D721Med (cell line): ENCODE measurements around the gene WNT6.

Experiments
- DNase-seq: peaks from one replicate; pipeline ENCODE4 v3.0.0; 2011; ENCODE audit warnings: low spot score; ENCODE audit not compliant: insufficient read length
- FAIRE-seq: peaks from 2 replicates; lab custom pipeline; 2011; peaks lifted over from hg19 to GRCh38; lab: Jason Lieb, UNC
- CTCF ChIP-seq: IDR thresholded peaks from 2 replicates; pipeline ENCODE4 v1.5.1; 2012; ENCODE audit warnings: mild to moderate bottlenecking, control low read depth; ENCODE audit not compliant: insufficient read depth; ENCODE audit errors: missing control alignments

Gene WNT6

DNA sequence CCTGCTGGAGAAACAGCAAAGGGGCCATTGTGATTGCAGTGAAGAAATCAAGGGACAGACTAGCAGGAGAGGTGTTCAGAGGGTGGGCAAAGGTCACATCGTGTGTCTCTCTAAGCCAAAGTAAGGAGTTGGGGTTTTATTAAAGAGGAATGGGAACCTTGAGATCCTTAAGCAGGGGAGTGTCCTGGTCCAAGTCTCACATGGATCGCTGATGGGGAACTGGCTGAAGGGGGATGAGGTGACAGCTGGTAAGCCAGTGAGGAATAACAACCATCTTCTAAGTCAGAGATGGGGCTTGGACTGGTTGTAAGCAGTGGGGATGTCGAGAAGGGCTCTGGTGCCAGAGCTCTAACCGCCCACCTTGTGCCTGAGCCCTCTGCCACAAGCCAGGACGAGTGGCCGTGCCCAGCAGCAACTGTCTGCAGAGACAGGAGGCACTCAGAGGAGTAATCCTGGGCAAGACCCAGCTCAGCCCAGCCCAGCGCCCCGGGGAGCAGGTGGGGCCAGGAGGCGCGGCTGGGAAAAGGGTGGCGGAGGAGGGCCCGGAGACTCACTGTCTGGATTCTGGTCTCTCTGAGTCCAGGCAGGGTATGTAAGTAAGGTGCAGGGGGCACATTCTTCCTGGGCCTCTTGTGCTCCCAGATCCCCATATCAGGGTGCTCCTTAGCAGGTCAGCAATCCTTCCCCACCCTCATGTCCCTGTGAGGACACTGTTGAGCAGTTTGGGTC, 34.7 kb downstream of the WNT6 start:
- no peak for DNase-seq
- no peak for TF ChIP-seq CTCF
- no peak for FAIRE-seq

GRCh38 chr2:218894880-218895157, 35.2 kb downstream of the WNT6 start:
- FAIRE-seq = no peak
- TF ChIP-seq CTCF = no peak

GRCh38 chr2:218895326-218895725, 35.7 kb downstream of the WNT6 start:
- FAIRE-seq = no peak
- no peak for TF ChIP-seq CTCF
- no peak for DNase-seq

More at GRCh38 chr2:218894880-218895157, 35.2 kb downstream of the WNT6 start:
- DNase-seq = no peak

DNA sequence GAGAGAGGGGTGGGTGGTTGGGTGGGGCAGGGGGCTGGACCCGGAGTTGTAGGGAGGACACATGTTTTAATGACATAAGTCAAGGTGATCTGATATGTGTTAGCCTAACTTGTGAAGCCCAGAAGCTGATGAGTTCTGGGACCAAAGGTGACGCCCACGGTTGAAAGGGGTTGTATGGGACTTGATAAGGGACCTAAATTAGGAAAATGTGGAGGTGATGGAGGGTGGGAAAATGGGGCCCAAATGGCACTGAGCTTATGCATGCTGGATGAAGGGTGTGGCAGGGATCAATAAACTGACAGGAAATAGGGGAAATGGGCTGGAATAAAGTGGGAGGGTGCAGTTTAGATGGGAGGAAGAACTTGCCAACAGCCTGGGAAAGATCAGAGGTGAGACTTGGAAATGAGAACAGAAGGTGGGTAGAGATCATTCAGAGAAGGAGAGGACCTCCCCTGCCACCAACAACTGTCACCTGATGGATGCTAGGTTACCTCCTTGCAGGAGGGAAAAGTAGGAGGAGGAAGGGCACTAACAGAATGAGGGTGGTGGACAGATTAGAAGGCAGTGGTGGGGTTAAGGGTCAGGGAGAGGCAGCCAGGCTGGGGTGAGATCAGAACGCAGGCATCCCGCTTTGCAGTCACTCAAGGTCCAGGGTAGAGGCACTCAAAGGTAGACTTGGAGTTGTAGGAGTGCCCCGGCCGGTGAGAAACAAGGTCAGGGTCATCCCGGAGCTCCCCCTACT, 36.3 kb downstream of the WNT6 start:
- TF ChIP-seq CTCF = no peak
- no peak for DNase-seq
- no peak for FAIRE-seq

GRCh38 chr2:218896501-218897393, 37.1 kb downstream of the WNT6 start:
- DNase-seq (no peak), FAIRE-seq (no peak)
- TF ChIP-seq CTCF = no peak

GRCh38 chr2:218897394-218898108, 37.9 kb downstream of the WNT6 start:
- no peak for TF ChIP-seq CTCF
- no peak for FAIRE-seq
- DNase-seq = no peak
